Nephron (organoid): Measurements from ENCODE around the gene ZNF22.
A peak's percentile ranks its signal among the peaks of the same experiment; 100 is the strongest.

Experiments used
- H3K27ac Mint-ChIP-seq, 3 experiments: 2 replicates each; pipeline ENCODE4 v1.8.0; 2020; ENCODE audit warnings: mixed read lengths in 3 of 3, mild to moderate bottlenecking in 2 of 3, moderate library complexity in 1 of 3
- H3K27me3 Mint-ChIP-seq: 2 replicates; pipeline ENCODE4 v1.8.0; 2021; ENCODE audit warnings: low read depth, mild to moderate bottlenecking, moderate library complexity, mixed read lengths
- H3K36me3 Mint-ChIP-seq: 2 replicates; pipeline ENCODE4 v1.8.0; 2020; ENCODE audit warnings: low read depth, mixed read lengths
- H3K4me1 Mint-ChIP-seq: 2 replicates; pipeline ENCODE4 v1.8.0; 2020; ENCODE audit warnings: mixed read lengths
- H3K4me3 Mint-ChIP-seq, 3 experiments: 2 replicates each; pipeline ENCODE4 v1.8.0; 2020; ENCODE audit warnings: mild to moderate bottlenecking in 3 of 3, mixed read lengths in 3 of 3, moderate library complexity in 2 of 3
- H3K9me3 Mint-ChIP-seq: 2 replicates; pipeline ENCODE4 v1.8.0; 2020; ENCODE audit warnings: mixed read lengths
- CTCF ChIP-seq, 3 experiments: fragments of 200-600 bp; sonication (generic); IDR thresholded peaks; one replicate each; pipeline ENCODE4 v1.5.0; 2021; ENCODE audit warnings: antibody characterized with exemption in 3 of 3; ENCODE audit not compliant: unreplicated experiment in 3 of 3

ZNF22 gene

GRCh38 chr10:44966816-44967509, 33.8 kb upstream of the ZNF22 start:
- Mint-ChIP-seq H3K9me3 (no peaks in the 10 kb centered on the region), H3K4me1 (peaks cover 81% of the 10 kb centered on the region), H3K36me3 (peaks cover 27% of the 10 kb centered on the region), H3K27me3 (no peaks in the 10 kb centered on the region), H3K27ac (peak overlapping the region; percentile 91 to 96 (median 92)), H3K4me3 (peak overlapping the region in 1 of 3 experiments; percentile 47)
- peak in 2 of 3 experiments; percentile 14 to 44 for TF ChIP-seq CTCF (IDR thresholded peaks at IDR 0.05; ENCODE audit: unreplicated experiment in 3 of 3)

GRCh38 chr10:44967616-44968015, 33.1 kb upstream of the ZNF22 start:
- H3K27me3 Mint-ChIP-seq, result no peaks in the 10 kb centered on the region
- peak overlapping the region in 1 of 3 experiments; percentile 47 for H3K4me3 Mint-ChIP-seq
- no peak for TF ChIP-seq CTCF (IDR thresholded peaks at IDR 0.05; ENCODE audit: unreplicated experiment in 3 of 3)
- H3K36me3 Mint-ChIP-seq, result peaks cover 32% of the 10 kb centered on the region
- H3K27ac Mint-ChIP-seq, result peak overlapping the region; percentile 63 to 91 (median 83)
- H3K9me3 Mint-ChIP-seq, result no peaks in the 10 kb centered on the region
- peaks cover 77% of the 10 kb centered on the region for H3K4me1 Mint-ChIP-seq

- Mint-ChIP-seq H3K27me3 (no peaks in the 10 kb centered on the region), H3K36me3 (peaks cover 34% of the 10 kb centered on the region), H3K4me3 (peak overlapping the region in 1 of 3 experiments; percentile 16), H3K9me3 (no peaks in the 10 kb centered on the region), H3K4me1 (peaks cover 76% of the 10 kb centered on the region), H3K27ac (peak overlapping the region; percentile 63 to 91 (median 83))
- TF ChIP-seq CTCF (IDR thresholded peaks at IDR 0.05; ENCODE audit: unreplicated experiment in 3 of 3), result no peak
These were observed 32.6 kb upstream of the ZNF22 start for GRCh38 chr10:44968091-44968490.

- Mint-ChIP-seq H3K4me3 (peak overlapping the region in 1 of 3 experiments; percentile 0), H3K27ac (peak overlapping the region; percentile 63 to 91 (median 83)), H3K4me1 (peaks cover 76% of the 10 kb centered on the region), H3K9me3 (no peaks in the 10 kb centered on the region), H3K36me3 (peaks cover 34% of the 10 kb centered on the region), H3K27me3 (no peaks in the 10 kb centered on the region)
- TF ChIP-seq CTCF (IDR thresholded peaks at IDR 0.05; ENCODE audit: unreplicated experiment in 3 of 3), result no peak
These were observed 32.0 kb upstream of the ZNF22 start for GRCh38 chr10:44968500-44969400.

GRCh38 chr10:44969854-44970253, 30.9 kb upstream of the ZNF22 start:
- Mint-ChIP-seq H3K27ac (no peak overlapping the region), H3K27me3 (no peaks in the 10 kb centered on the region), H3K9me3 (no peaks in the 10 kb centered on the region), H3K36me3 (peaks cover 34% of the 10 kb centered on the region), H3K4me3 (no peak overlapping the region), H3K4me1 (peaks cover 65% of the 10 kb centered on the region)
- no peak for TF ChIP-seq CTCF (IDR thresholded peaks at IDR 0.05; ENCODE audit: unreplicated experiment in 3 of 3)
